Keratinocyte (primary cell): ENCODE data around the gene QTRT2. TPM values are rescaled to one million over a fixed set of nuclear protein-coding genes. Genes with fewer than 3 reads are reported as not detected.

Experiments used
- DNase-seq: peaks from one replicate; pipeline ENCODE4 v3.0.0-alpha.2; 2011; ENCODE audit warnings: low read depth, missing footprints, low spot score
- FAIRE-seq: peaks from 2 replicates; lab custom pipeline; 2011; peaks lifted over from hg19 to GRCh38; lab: Jason Lieb, UNC
- H2AFZ ChIP-seq: 2 replicates; pipeline ENCODE4 v1.6.0; 2012; ENCODE audit warnings: low read length, control low read depth, inconsistent platforms; ENCODE audit not compliant: control insufficient read depth
- H3K27ac ChIP-seq: 2 replicates; pipeline ENCODE4 v1.5.1; 2011; ENCODE audit warnings: low read length; ENCODE audit not compliant: control insufficient read depth, insufficient read depth
- H3K27me3 ChIP-seq: 3 replicates; pipeline ENCODE4 v1.6.0; 2011; ENCODE audit warnings: low read length; ENCODE audit not compliant: control insufficient read depth, insufficient read depth; ENCODE audit errors: extremely low read depth
- H3K36me3 ChIP-seq, 2 experiments: 2 replicates in 1 of 2; 3 replicates in 1 of 2; pipeline ENCODE4 v1.5.1; 2011; ENCODE audit warnings: low read length in 2 of 2, mild to moderate bottlenecking in 1 of 2; ENCODE audit not compliant: control insufficient read depth in 2 of 2, insufficient read depth in 2 of 2; ENCODE audit errors: extremely low read depth in 1 of 2
- H3K4me1 ChIP-seq: 3 replicates; pipeline ENCODE4 v1.5.1; 2011; ENCODE audit warnings: low read length; ENCODE audit not compliant: control insufficient read depth, insufficient read depth; ENCODE audit errors: extremely low read depth
- H3K4me2 ChIP-seq: 3 replicates; pipeline ENCODE4 v1.6.0; 2011; ENCODE audit warnings: low read depth, low read length; ENCODE audit not compliant: control insufficient read depth, insufficient read depth; ENCODE audit errors: extremely low read depth
- H3K4me3 ChIP-seq, 3 experiments: fragments of 200-600 bp in 1 of 3; sonication (generic) in 1 of 3; 2 replicates in 2 of 3; 3 replicates in 1 of 3; pipeline ENCODE4 v1.5.1; 2011 to 2016; ENCODE audit warnings: low read length in 3 of 3, mild to moderate bottlenecking in 3 of 3, control low read depth in 2 of 3, inconsistent platforms in 1 of 3, low read depth in 1 of 3, mixed read lengths in 1 of 3, mixed run types in 1 of 3, moderate library complexity in 1 of 3; ENCODE audit not compliant: control insufficient read depth in 2 of 3, insufficient read depth in 2 of 3; ENCODE audit errors: extremely low read depth in 1 of 3
- H3K79me2 ChIP-seq: 2 replicates; pipeline ENCODE4 v1.6.0; 2012; ENCODE audit warnings: low read length; ENCODE audit not compliant: control insufficient read depth, insufficient read depth
- H3K9ac ChIP-seq: 3 replicates; pipeline ENCODE4 v1.6.0; 2011; ENCODE audit warnings: low read length; ENCODE audit not compliant: control insufficient read depth, insufficient read depth; ENCODE audit errors: extremely low read depth
- H3K9me1 ChIP-seq: 3 replicates; pipeline ENCODE4 v1.6.0; 2011; ENCODE audit warnings: low read length; ENCODE audit not compliant: control insufficient read depth, insufficient read depth; ENCODE audit errors: extremely low read depth
- H3K9me3 ChIP-seq: 2 replicates; pipeline ENCODE4 v1.5.1; 2012; ENCODE audit warnings: low read depth, low read length; ENCODE audit not compliant: control insufficient read depth
- H4K20me1 ChIP-seq: 3 replicates; pipeline ENCODE4 v1.6.0; 2011; ENCODE audit warnings: low read length; ENCODE audit not compliant: control insufficient read depth, insufficient read depth; ENCODE audit errors: extremely low read depth
- EZH2 ChIP-seq: IDR thresholded peaks from one replicate; pipeline ENCODE4 v1.6.1; 2012; ENCODE audit warnings: inconsistent platforms, mild to moderate bottlenecking, low read length, moderate library complexity
- dilution Hi-C: fragments of 300-500 bp; cut with MboI; formaldehyde crosslinking; loops from one replicate; pipeline ENCODE4 v1.7.0; 2020; ENCODE audit warnings: low sequenced_read_pairs; ENCODE audit not compliant: extremely low pct_ligation_motif_present
- polyA plus RNA-seq, 5 experiments: library from polyadenylated mRNA; depleted of rRNA in 3 of 5; stranded (reverse) in 3 of 5; stranded (forward) in 1 of 5; unstranded in 1 of 5; fragments of >200 nt; gene quantifications; 1 replicate in 1 of 5; 2 replicates in 3 of 5; 3 replicates in 1 of 5; pipeline versions ENCODE4 v1.2.1 to v1.2.3, GENCODE V29; 2011 to 2012; ENCODE audit warnings: missing spikeins in 2 of 5, low read depth in 1 of 5, low replicate concordance in 1 of 5
- TF ChIP-seq, protein P1 (sequence below), 3 experiments: IDR thresholded peaks in 1 of 3; conservative IDR thresholded peaks in 1 of 3; optimal IDR thresholded peaks in 1 of 3; 2 replicates in 2 of 3; 3 replicates in 1 of 3; pipeline versions ENCODE3 to v1.5.1; 2011; ENCODE audit warnings: low read length in 3 of 3, mild to moderate bottlenecking in 3 of 3, moderate library complexity in 2 of 3, control low read depth in 1 of 3, inconsistent platforms in 1 of 3; ENCODE audit not compliant: insufficient read depth in 2 of 3; ENCODE audit errors: extremely low read depth in 1 of 3

Gene QTRT2
- polyA plus RNA-seq, 1 donor (not counting 4 experiments of a cell fraction or from before 2014, with no cell fraction given) = 18.3 TPM

GRCh38 chr3:114078126-114078525 lies 21.6 kb downstream of the QTRT2 start:
- Histone ChIP-seq H3K4me2 (no peak overlapping the region), H3K27me3 (no peaks in the 10 kb centered on the region), H3K4me1 (no peaks in the 10 kb centered on the region), H3K27ac (no peak overlapping the region), H3K4me3 (no peak overlapping the region), H4K20me1 (no peaks in the 10 kb centered on the region), H3K9me1 (no peaks in the 10 kb centered on the region), H3K79me2 (no peaks in the 10 kb centered on the region), H3K9me3 (no peaks in the 10 kb centered on the region), H2AFZ (no peak overlapping the region), H3K36me3 (peaks cover 20 to 22% of the 10 kb centered on the region in 2 experiments), H3K9ac (no peak overlapping the region)
- TF ChIP-seq, protein P1, sequence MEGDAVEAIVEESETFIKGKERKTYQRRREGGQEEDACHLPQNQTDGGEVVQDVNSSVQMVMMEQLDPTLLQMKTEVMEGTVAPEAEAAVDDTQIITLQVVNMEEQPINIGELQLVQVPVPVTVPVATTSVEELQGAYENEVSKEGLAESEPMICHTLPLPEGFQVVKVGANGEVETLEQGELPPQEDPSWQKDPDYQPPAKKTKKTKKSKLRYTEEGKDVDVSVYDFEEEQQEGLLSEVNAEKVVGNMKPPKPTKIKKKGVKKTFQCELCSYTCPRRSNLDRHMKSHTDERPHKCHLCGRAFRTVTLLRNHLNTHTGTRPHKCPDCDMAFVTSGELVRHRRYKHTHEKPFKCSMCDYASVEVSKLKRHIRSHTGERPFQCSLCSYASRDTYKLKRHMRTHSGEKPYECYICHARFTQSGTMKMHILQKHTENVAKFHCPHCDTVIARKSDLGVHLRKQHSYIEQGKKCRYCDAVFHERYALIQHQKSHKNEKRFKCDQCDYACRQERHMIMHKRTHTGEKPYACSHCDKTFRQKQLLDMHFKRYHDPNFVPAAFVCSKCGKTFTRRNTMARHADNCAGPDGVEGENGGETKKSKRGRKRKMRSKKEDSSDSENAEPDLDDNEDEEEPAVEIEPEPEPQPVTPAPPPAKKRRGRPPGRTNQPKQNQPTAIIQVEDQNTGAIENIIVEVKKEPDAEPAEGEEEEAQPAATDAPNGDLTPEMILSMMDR (optimal IDR thresholded peaks at IDR 0.05 in 1 of 3, IDR thresholded peaks at IDR 0.05 in 1 of 3, conservative IDR thresholded peaks at IDR 0.05 in 1 of 3; ENCODE audit: extremely low read depth in 1 of 3, insufficient read depth in 2 of 3, low read length in 3 of 3) = no peak
- no peak for TF ChIP-seq EZH2
- dilution Hi-C loops = no loop called here
- DNase-seq (no peak), FAIRE-seq (no peak)

GRCh38 chr3:114079761-114080160 lies 23.2 kb downstream of the QTRT2 start:
- no peak overlapping the region for H3K9ac ChIP-seq
- no peaks in the 10 kb centered on the region for H3K9me1 ChIP-seq
- H3K79me2 ChIP-seq = no peaks in the 10 kb centered on the region
- no peaks in the 10 kb centered on the region for H3K9me3 ChIP-seq
- no peak for TF ChIP-seq EZH2
- TF ChIP-seq, protein P1 (optimal IDR thresholded peaks at IDR 0.05 in 1 of 3, IDR thresholded peaks at IDR 0.05 in 1 of 3, conservative IDR thresholded peaks at IDR 0.05 in 1 of 3; ENCODE audit: extremely low read depth in 1 of 3, insufficient read depth in 2 of 3, low read length in 3 of 3) = no peak
- H3K4me1 ChIP-seq = no peaks in the 10 kb centered on the region
- FAIRE-seq (no peak), DNase-seq (no peak)
- H3K27me3 ChIP-seq = no peaks in the 10 kb centered on the region
- no peak overlapping the region for H3K4me2 ChIP-seq
- H3K36me3 ChIP-seq = peaks cover 15 to 16% of the 10 kb centered on the region in 2 experiments
- no peak overlapping the region for H3K27ac ChIP-seq
- no peak overlapping the region for H2AFZ ChIP-seq
- no peaks in the 10 kb centered on the region for H4K20me1 ChIP-seq
- no peak overlapping the region for H3K4me3 ChIP-seq
- dilution Hi-C loops = no loop called here
